Prostate gland (tissue), 2 donors: ENCODE measurements around the gene HYCC1. TPM values are rescaled to one million over a fixed set of nuclear protein-coding genes. Genes with fewer than 3 reads are reported as not detected.

Experiments
- DNase-seq: peaks from one replicate; pipeline ENCODE4 v3.0.0-alpha.2; 2019; ENCODE audit warnings: low spot score
- H3K27ac ChIP-seq, 2 donors: fragments of 200-600 bp; sonication (generic); 2 replicates each; pipeline ENCODE4 v1.5.1; 2017 to 2019
- H3K27me3 ChIP-seq: fragments of 200-600 bp; sonication (generic); replicated peaks from 2 replicates; pipeline ENCODE4 v1.5.1; 2019; ENCODE audit not compliant: insufficient read depth
- H3K36me3 ChIP-seq, 2 donors: fragments of 200-600 bp; sonication (generic); 1 replicate in 1 of 2; 2 replicates in 1 of 2; pipeline versions ENCODE4 v1.5.1 to v1.8.1; 2017 to 2019
- H3K4me1 ChIP-seq: fragments of 200-600 bp; sonication (generic); replicated peaks from 2 replicates; pipeline ENCODE4 v1.5.1; 2019
- H3K4me3 ChIP-seq, 2 donors: fragments of 200-600 bp; sonication (generic); 2 replicates each; pipeline ENCODE4 v1.5.1; 2017 to 2019
- H3K9me3 ChIP-seq: fragments of 200-600 bp; sonication (generic); 2 replicates; pipeline ENCODE4 v1.5.1; 2017
- POLR2A ChIP-seq: fragments of 450-650 bp; IDR thresholded peaks from one replicate; pipeline ENCODE4 v1.6.1; 2016; ENCODE audit warnings: antibody characterized with exemption, mild to moderate bottlenecking
- POLR2AphosphoS5 ChIP-seq: sonication (generic); formaldehyde crosslinking; IDR thresholded peaks from one replicate; pipeline ENCODE4 v1.6.1; 2017; ENCODE audit warnings: antibody characterized with exemption
- WGBS: methylation state at CpG from one replicate; pipeline ENCODE4 v1.1.5; 2018; 5-methylcytosine and 5-hydroxymethylcytosine counted together
- intact Hi-C: fragments of 100-400 bp; cut with DNase I; formaldehyde crosslinking; loops from one replicate; pipeline ENCODE4 v1.14.2; 2022
- total RNA-seq, 2 donors: library from RNA; depleted of rRNA; stranded (reverse); fragments of >200 nt; gene quantifications; one replicate each; pipeline ENCODE4 v1.1.0, GENCODE V29; 2016
- TF ChIP-seq, protein P1 (sequence below), 4 experiments: fragments of 200-600 bp in 2 of 4; fragments of 450-650 bp in 2 of 4; sonication (generic) in 2 of 4; IDR thresholded peaks; 1 replicate in 3 of 4; 2 replicates in 1 of 4; pipeline ENCODE4 v1.5.1; 2016 to 2019; ENCODE audit warnings: antibody characterized with exemption in 4 of 4, mild to moderate bottlenecking in 2 of 4, moderate library complexity in 2 of 4

Gene HYCC1
- total RNA-seq, 2 donors from 2014 or later: 15.7 to 18.3 TPM

DNA sequence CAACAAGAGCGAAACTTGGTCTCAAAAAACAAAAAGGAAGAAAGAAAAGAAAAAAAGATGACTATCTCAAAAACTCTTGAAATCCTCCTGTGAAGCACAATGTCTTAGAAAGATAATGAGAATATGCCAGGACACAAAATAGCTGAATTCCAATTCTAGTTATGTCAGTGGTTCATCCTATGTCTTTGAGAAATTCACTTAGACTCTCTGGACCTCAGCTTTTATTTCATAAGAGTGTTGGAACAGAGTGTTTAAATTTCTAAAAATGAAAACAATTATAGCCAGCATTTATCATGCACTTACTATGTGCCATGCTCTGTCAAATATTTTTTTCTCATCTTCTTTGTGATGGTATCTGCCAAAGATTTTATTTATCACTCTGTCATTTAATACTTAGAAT lies 13.3 kb upstream of the HYCC1 start:
- no peaks in the 10 kb centered on the region for H3K4me1 ChIP-seq
- no peaks in the 10 kb centered on the region for H3K36me3 ChIP-seq
- intact Hi-C loops: no loop called here
- no peaks in the 10 kb centered on the region for H3K9me3 ChIP-seq
- TF ChIP-seq POLR2AphosphoS5 (no peak), POLR2A (no peak)
- TF ChIP-seq, protein P1, sequence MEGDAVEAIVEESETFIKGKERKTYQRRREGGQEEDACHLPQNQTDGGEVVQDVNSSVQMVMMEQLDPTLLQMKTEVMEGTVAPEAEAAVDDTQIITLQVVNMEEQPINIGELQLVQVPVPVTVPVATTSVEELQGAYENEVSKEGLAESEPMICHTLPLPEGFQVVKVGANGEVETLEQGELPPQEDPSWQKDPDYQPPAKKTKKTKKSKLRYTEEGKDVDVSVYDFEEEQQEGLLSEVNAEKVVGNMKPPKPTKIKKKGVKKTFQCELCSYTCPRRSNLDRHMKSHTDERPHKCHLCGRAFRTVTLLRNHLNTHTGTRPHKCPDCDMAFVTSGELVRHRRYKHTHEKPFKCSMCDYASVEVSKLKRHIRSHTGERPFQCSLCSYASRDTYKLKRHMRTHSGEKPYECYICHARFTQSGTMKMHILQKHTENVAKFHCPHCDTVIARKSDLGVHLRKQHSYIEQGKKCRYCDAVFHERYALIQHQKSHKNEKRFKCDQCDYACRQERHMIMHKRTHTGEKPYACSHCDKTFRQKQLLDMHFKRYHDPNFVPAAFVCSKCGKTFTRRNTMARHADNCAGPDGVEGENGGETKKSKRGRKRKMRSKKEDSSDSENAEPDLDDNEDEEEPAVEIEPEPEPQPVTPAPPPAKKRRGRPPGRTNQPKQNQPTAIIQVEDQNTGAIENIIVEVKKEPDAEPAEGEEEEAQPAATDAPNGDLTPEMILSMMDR (IDR thresholded peaks at IDR 0.05): no peak
- DNase-seq: no peak
- H3K27me3 ChIP-seq: no peaks in the 10 kb centered on the region
- 96% methylated on average over 1 of the region's 1 CpG for WGBS
- no peak overlapping the region for H3K27ac ChIP-seq
- H3K4me3 ChIP-seq: no peak overlapping the region

DNA sequence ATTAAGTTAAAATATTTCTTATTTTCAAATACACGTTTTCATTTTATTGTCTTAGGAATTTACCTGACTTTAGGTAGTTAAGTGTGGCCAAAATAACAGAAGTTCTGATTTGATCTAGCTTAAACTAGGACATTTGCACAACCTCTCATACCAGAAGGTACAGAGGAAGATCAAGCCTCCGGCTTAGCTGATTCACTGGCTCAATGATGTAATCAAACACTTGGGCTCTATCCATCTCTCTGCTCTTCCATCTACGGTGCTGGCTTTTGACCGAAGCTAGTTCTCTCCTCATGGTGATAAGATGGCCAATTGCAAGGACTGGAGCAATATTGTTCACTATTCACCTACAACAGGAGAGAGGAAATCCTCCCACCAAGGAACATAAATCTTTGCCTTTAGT lies 12.2 kb upstream of the HYCC1 start:
- Histone ChIP-seq H3K9me3 (no peaks in the 10 kb centered on the region), H3K4me1 (no peaks in the 10 kb centered on the region), H3K27me3 (no peaks in the 10 kb centered on the region), H3K36me3 (no peaks in the 10 kb centered on the region), H3K27ac (no peak overlapping the region), H3K4me3 (no peak overlapping the region)
- WGBS: 88% methylated on average over 4 of the region's 4 CpGs
- no peak for DNase-seq
- TF ChIP-seq POLR2A (no peak), POLR2AphosphoS5 (no peak)
- TF ChIP-seq, protein P1 (IDR thresholded peaks at IDR 0.05): no peak
- intact Hi-C loops: no loop called here

DNA sequence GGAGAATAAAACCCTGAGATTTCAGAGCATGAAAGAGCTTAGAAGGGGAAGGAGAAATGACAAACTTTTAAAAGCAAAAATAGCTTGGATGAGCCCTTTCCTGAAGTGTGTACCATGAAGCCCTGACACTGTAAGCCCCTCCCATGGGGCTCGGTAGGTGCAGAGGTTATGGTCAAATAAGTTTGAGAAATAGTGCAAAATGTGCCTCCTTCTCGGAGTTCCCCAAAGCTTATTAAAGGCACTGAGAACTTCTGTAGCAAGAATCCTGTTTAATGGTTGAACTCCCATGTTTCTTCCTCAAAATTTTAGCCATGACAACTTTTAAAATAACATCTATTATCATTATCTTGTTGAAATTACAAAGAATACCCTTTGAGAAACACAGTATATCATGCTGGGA lies 10.5 kb upstream of the HYCC1 start:
- WGBS: 94% methylated on average over 2 of the region's 2 CpGs

DNA sequence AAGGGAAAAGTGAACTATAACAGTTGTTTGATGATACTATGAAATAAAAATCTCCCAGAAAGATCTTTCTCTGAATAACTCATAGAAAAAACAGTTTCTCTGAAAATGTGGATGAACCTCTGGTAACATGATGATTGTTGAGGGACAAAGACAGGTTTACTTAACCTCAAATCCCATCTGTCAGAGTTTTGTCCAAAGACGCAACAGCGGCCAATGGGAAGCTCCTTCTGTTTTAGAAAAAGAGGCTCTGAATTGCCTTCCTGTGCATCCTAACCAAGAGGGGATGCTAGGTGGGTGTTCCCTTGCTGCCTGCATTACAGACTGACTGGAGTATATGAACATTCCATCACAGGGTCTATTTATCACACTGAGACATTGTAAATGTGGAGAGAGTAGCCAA lies 8.9 kb upstream of the HYCC1 start:
- intact Hi-C loops: no loop called here
- WGBS: 69% methylated on average over 2 of the region's 2 CpGs

More for the DNA sequence above, 10.5 kb upstream of the HYCC1 start:
- intact Hi-C loops: no loop called here
- no peaks in the 10 kb centered on the region for H3K27me3 ChIP-seq
- no peak overlapping the region for H3K27ac ChIP-seq
- no peaks in the 10 kb centered on the region for H3K9me3 ChIP-seq
- no peaks in the 10 kb centered on the region for H3K4me1 ChIP-seq
- H3K36me3 ChIP-seq: no peaks in the 10 kb centered on the region
- TF ChIP-seq, protein P1 (IDR thresholded peaks at IDR 0.05): no peak
- TF ChIP-seq POLR2AphosphoS5 (no peak), POLR2A (no peak)
- DNase-seq: no peak
- no peak overlapping the region for H3K4me3 ChIP-seq

DNA sequence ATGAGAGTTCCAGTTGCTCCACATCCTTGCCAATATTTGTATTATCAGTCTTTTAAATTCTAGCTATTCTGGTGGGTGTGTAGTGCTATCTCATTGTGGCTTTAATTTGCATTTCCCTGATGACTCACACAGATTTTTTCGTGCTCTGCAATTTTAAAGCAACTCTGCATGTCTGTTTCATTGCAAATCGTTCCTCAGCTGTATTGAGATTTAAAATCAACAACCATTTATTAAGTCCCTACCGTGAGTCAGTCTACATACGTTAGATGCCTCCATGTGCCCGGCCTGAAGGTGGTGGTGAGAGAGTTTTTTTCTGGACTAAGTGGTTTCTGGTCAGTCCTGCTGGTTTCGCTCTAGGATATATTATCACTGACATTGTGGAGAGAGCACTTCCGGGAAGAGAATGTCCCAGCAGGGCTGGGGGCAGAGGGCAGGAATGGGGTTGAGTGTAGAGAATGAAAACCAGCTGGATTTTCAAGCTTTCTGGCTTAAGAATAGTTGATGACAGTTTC lies 8.4 kb upstream of the HYCC1 start:
- intact Hi-C loops: no loop called here
- Histone ChIP-seq H3K27me3 (no peaks in the 10 kb centered on the region), H3K36me3 (no peaks in the 10 kb centered on the region), H3K9me3 (no peaks in the 10 kb centered on the region), H3K4me1 (no peaks in the 10 kb centered on the region), H3K27ac (no peak overlapping the region), H3K4me3 (no peak overlapping the region)
- no peak for DNase-seq
- WGBS: 43% methylated on average over 7 of the region's 7 CpGs
- TF ChIP-seq POLR2AphosphoS5 (no peak), POLR2A (no peak)
- TF ChIP-seq, protein P1 (IDR thresholded peaks at IDR 0.05): no peak

More for the DNA sequence above, 8.9 kb upstream of the HYCC1 start:
- Histone ChIP-seq H3K27ac (no peak overlapping the region), H3K4me3 (no peak overlapping the region), H3K9me3 (no peaks in the 10 kb centered on the region), H3K36me3 (no peaks in the 10 kb centered on the region), H3K4me1 (no peaks in the 10 kb centered on the region), H3K27me3 (no peaks in the 10 kb centered on the region)
- no peak for TF ChIP-seq POLR2AphosphoS5
- TF ChIP-seq, protein P1 (IDR thresholded peaks at IDR 0.05): no peak
- no peak for TF ChIP-seq POLR2A
- no peak for DNase-seq
